Measurements from ENCODE around the gene NFIL3.
"Not testable (repeated sequence)": the region's sequence is repeated elsewhere in the genome, so short reads cannot be mapped to it uniquely, and the experiment has no call there.

DNA sequence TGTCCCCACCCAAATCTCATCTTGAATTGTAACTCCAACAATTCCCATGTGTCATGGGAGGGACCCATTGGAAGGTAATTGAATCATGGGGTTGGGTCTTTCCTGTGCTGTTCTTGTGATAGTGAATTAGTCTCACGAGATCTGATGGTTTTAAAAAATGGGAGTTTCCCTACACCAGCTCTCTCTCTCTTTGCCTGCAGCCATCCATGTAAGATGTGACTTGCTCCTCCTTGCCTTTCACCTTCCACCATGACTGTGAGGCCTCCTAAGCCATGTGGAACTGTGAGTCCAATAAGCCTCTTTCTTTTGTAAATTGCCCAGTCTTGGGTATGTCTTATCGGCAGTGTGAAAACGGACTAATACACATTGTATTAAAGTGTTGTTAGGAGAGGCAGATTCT, 45.6 kb downstream of the NFIL3 start:
- TF ChIP-seq, protein P1, sequence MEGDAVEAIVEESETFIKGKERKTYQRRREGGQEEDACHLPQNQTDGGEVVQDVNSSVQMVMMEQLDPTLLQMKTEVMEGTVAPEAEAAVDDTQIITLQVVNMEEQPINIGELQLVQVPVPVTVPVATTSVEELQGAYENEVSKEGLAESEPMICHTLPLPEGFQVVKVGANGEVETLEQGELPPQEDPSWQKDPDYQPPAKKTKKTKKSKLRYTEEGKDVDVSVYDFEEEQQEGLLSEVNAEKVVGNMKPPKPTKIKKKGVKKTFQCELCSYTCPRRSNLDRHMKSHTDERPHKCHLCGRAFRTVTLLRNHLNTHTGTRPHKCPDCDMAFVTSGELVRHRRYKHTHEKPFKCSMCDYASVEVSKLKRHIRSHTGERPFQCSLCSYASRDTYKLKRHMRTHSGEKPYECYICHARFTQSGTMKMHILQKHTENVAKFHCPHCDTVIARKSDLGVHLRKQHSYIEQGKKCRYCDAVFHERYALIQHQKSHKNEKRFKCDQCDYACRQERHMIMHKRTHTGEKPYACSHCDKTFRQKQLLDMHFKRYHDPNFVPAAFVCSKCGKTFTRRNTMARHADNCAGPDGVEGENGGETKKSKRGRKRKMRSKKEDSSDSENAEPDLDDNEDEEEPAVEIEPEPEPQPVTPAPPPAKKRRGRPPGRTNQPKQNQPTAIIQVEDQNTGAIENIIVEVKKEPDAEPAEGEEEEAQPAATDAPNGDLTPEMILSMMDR (conservative IDR thresholded peaks at IDR 0.05; ENCODE audit: low read depth in 2 of 2), result not testable (repeated sequence)
- not testable (repeated sequence) for TF ChIP-seq POLR2AphosphoS5 (IDR thresholded peaks at IDR 0.05; ENCODE audit: low read depth); STAT1 (IDR thresholded peaks at IDR 0.05; ENCODE audit: unreplicated experiment); CREB1 (CRISPR knock-in tag; IDR thresholded peaks at IDR 0.05; ENCODE audit: low read depth); EZH2 (IDR thresholded peaks at IDR 0.05; ENCODE audit: low read depth, unreplicated experiment)

All from GM23338 (cell line).